ENCODE measurements around the gene LRRC23.
A peak's percentile ranks its signal among the peaks of the same experiment; 100 is the strongest.
"Not testable (repeated sequence)": the region's sequence is repeated elsewhere in the genome, so short reads cannot be mapped to it uniquely, and the experiment has no call there.

Gene LRRC23

DNA sequence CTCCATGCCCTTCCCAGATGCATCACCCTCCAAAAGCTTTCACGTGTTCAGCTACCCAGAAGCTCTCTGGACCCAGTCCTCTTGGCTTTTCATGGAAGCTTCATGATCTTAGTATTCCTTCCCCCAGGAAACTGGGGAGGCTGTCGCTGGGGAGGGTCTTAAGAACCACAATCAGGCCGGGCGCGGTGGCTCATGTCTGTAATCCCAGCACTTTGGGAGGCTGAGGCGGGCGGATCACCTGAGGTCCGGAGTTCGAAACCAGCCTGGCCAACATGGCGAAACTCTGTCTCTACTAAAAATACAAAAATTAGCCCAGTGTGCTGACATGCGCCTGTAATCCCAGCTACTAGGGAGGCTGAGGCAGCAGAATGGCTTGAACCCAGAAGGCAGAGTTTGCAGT lies 3.5 kb downstream of the LRRC23 start:
- not testable (repeated sequence) for H3K9me3 Mint-ChIP-seq; H3K4me3 Mint-ChIP-seq; H3K4me1 Mint-ChIP-seq (ENCODE audit: low read depth); H3K36me3 Mint-ChIP-seq (ENCODE audit: low read depth); H3K27me3 Mint-ChIP-seq; H3K27ac Mint-ChIP-seq

DNA sequence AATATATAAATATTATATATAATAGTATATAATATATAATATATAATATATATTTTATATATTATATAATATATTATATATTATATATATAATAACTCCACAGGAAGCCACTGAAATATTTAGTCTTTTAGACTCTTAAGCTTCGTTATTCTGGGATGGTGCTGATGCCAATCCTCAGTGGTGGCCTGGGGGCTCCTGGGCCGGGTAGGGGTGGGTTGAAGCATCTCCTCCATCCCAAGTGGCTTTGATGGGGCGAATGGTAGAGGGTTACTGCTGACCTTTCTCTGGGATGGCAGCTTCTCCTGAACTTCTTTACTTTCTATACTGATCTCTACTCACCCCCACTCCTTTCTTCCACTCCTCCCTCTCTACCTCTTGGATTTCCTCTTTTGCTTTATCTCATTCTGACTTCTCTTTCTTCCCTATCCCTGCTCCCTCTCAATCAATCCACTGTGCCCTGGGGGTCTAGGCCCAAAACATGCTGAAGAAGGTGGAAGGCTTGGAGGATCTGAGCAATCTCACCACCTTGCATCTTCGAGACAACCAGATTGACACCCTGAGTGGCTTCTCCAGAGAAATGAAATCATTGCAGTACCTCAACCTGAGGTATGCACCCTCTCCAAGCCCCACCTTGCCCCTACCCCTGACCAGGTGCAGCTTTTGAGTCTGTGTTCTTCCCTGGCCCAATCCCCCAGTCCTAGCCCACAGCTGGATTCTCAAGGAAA lies 5.0 kb downstream of the LRRC23 start:
- H3K36me3 Mint-ChIP-seq (ENCODE audit: low read depth): no peaks in the 10 kb centered on the region
- H3K27me3 Mint-ChIP-seq: peaks cover 3% of the 10 kb centered on the region
- H3K4me3 Mint-ChIP-seq: no peak overlapping the region

DNA sequence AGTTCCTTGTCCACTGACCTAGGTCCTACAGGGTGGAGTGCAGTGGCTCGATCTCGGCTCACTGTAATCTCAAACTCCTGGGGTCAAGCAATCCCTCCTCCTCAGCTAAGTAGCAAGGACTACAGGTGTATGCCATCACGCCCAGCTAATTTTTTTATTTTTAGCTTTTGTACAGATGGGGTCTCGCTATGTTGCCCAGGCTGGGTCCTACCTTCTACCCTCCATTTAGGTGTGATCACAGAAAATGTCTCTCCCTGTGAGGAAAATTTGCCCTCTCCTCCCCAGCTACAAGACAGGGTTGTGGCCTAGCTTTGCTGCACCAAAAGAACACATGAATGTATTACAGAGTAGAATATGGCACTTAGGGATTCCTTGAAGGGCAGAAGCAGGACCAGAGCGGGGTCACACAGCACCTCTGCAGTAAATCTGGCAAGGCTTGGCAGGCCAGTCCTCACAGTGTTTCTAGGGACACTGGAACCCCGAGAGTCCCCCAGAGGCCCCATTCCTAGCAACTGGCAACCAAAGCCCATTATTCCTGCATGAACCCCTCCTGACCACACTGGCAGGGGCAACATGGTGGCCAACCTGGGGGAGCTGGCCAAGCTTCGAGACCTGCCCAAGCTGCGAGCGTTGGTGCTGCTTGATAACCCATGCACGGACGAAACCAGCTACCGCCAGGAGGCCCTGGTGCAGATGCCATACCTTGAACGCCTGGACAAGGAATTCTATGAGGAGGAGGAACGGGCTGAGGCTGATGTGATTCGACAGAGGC lies 7.7 kb downstream of the LRRC23 start:
- H3K36me3 Mint-ChIP-seq (ENCODE audit: low read depth): peaks cover 9% of the 10 kb centered on the region
- peak overlapping the region; percentile 89 for H3K27ac Mint-ChIP-seq
- H3K4me1 Mint-ChIP-seq (ENCODE audit: low read depth): peaks cover 35% of the 10 kb centered on the region
- peaks cover 3% of the 10 kb centered on the region for H3K27me3 Mint-ChIP-seq
- no peaks in the 10 kb centered on the region for H3K9me3 Mint-ChIP-seq
- no peak overlapping the region for H3K4me3 Mint-ChIP-seq

More for the DNA sequence above, 5.0 kb downstream of the LRRC23 start:
- H3K9me3 Mint-ChIP-seq: no peaks in the 10 kb centered on the region
- H3K4me1 Mint-ChIP-seq (ENCODE audit: low read depth): peaks cover 15% of the 10 kb centered on the region
- no peak overlapping the region for H3K27ac Mint-ChIP-seq

- peak within 1 kb of the TSS; percentile 93 for H3K4me3 Mint-ChIP-seq
- peaks cover 3% of the 10 kb centered on the region for H3K27me3 Mint-ChIP-seq
- peaks cover 19% of the 10 kb centered on the region for H3K36me3 Mint-ChIP-seq (ENCODE audit: low read depth)
- H3K4me1 Mint-ChIP-seq (ENCODE audit: low read depth): peaks cover 39% of the 10 kb centered on the region
- H3K9me3 Mint-ChIP-seq: no peaks in the 10 kb centered on the region
- peak within 1 kb of the TSS; percentile 91 for H3K27ac Mint-ChIP-seq
Observed at GRCh38 chr12:6914246-6914946, 9.8 kb downstream of the LRRC23 start, which contains the start of gene ENO2. Gene ENO2, plus strand, starts transcription at chr12:6914580. Its CDS starts 1,253 bp downstream, at chr12:6915833.

- Mint-ChIP-seq H3K27ac (peak overlapping the region; percentile 89), H3K4me1 (ENCODE audit: low read depth) (peaks cover 45% of the 10 kb centered on the region), H3K4me3 (peak overlapping the region; percentile 93), H3K9me3 (no peaks in the 10 kb centered on the region), H3K27me3 (peaks cover 3% of the 10 kb centered on the region), H3K36me3 (ENCODE audit: low read depth) (peaks cover 27% of the 10 kb centered on the region)
Observed at GRCh38 chr12:6914947-6915788, 10.5 kb downstream of the LRRC23 start.

DNA sequence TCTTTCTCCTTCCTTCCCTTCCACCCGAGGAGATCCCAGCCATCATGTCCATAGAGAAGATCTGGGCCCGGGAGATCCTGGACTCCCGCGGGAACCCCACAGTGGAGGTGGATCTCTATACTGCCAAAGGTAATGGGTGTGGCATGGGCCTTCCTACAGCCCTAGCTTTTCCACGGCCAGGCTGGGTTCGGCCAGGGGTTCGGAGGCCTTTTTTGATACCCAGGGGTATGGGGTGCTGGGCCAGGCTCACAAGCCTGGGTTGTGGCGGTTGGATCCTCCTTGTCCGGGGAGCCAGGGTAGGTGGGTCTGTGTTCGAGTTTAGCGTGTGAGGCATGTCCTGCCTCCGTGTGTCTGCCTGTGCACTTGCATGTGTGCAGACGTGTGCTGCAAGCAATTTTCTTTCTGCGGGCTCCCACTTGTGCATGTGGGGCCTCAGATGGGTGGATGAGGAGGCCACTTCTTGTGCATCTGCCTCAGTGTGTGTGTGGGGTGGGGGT lies 11.2 kb downstream of the LRRC23 start:
- H3K27me3 Mint-ChIP-seq: peaks cover 3% of the 10 kb centered on the region
- H3K27ac Mint-ChIP-seq: no peak overlapping the region
- peaks cover 27% of the 10 kb centered on the region for H3K36me3 Mint-ChIP-seq (ENCODE audit: low read depth)
- peaks cover 45% of the 10 kb centered on the region for H3K4me1 Mint-ChIP-seq (ENCODE audit: low read depth)
- peak overlapping the region; percentile 93 for H3K4me3 Mint-ChIP-seq
- no peaks in the 10 kb centered on the region for H3K9me3 Mint-ChIP-seq

- peaks cover 3% of the 10 kb centered on the region for H3K27me3 Mint-ChIP-seq
- H3K4me3 Mint-ChIP-seq: no peak overlapping the region
- peaks cover 45% of the 10 kb centered on the region for H3K4me1 Mint-ChIP-seq (ENCODE audit: low read depth)
- H3K36me3 Mint-ChIP-seq (ENCODE audit: low read depth): peaks cover 32% of the 10 kb centered on the region
- H3K9me3 Mint-ChIP-seq: no peaks in the 10 kb centered on the region
- H3K27ac Mint-ChIP-seq: peak overlapping the region; percentile 29
Observed at GRCh38 chr12:6916426-6917200, 12.0 kb downstream of the LRRC23 start.

GRCh38 chr12:6917491-6918231 lies 13.0 kb downstream of the LRRC23 start:
- Mint-ChIP-seq H3K36me3 (ENCODE audit: low read depth) (peaks cover 33% of the 10 kb centered on the region), H3K27ac (no peak overlapping the region), H3K27me3 (peaks cover 3% of the 10 kb centered on the region), H3K4me1 (ENCODE audit: low read depth) (peaks cover 54% of the 10 kb centered on the region), H3K9me3 (no peaks in the 10 kb centered on the region), H3K4me3 (no peak overlapping the region)

DNA sequence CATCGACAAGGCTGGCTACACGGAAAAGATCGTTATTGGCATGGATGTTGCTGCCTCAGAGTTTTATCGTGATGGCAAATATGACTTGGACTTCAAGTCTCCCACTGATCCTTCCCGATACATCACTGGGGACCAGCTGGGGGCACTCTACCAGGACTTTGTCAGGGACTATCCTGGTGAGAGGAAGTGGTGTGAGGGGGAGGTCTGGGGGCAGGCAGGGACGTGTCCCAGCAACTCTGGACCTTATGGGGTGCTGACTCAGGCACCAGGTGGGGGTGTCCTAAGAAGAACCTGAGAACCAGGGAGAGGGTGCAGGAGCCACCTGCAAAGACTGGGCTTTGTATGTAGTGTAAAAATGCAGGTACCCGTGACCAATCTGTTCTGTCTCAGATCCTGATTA lies 15.0 kb downstream of the LRRC23 start:
- no peaks in the 10 kb centered on the region for H3K9me3 Mint-ChIP-seq
- peak overlapping the region; percentile 43 for H3K27ac Mint-ChIP-seq
- H3K4me1 Mint-ChIP-seq (ENCODE audit: low read depth): peaks cover 52% of the 10 kb centered on the region
- H3K36me3 Mint-ChIP-seq (ENCODE audit: low read depth): peaks cover 37% of the 10 kb centered on the region
- H3K27me3 Mint-ChIP-seq: no peaks in the 10 kb centered on the region
- H3K4me3 Mint-ChIP-seq: no peak overlapping the region

GRCh38 chr12:6921539-6921938 lies 16.9 kb downstream of the LRRC23 start:
- no peak overlapping the region for H3K4me3 Mint-ChIP-seq
- H3K4me1 Mint-ChIP-seq (ENCODE audit: low read depth): peaks cover 52% of the 10 kb centered on the region
- H3K36me3 Mint-ChIP-seq (ENCODE audit: low read depth): peaks cover 36% of the 10 kb centered on the region
- H3K9me3 Mint-ChIP-seq: no peaks in the 10 kb centered on the region
- peak overlapping the region; percentile 28 for H3K27ac Mint-ChIP-seq
- no peaks in the 10 kb centered on the region for H3K27me3 Mint-ChIP-seq

DNA sequence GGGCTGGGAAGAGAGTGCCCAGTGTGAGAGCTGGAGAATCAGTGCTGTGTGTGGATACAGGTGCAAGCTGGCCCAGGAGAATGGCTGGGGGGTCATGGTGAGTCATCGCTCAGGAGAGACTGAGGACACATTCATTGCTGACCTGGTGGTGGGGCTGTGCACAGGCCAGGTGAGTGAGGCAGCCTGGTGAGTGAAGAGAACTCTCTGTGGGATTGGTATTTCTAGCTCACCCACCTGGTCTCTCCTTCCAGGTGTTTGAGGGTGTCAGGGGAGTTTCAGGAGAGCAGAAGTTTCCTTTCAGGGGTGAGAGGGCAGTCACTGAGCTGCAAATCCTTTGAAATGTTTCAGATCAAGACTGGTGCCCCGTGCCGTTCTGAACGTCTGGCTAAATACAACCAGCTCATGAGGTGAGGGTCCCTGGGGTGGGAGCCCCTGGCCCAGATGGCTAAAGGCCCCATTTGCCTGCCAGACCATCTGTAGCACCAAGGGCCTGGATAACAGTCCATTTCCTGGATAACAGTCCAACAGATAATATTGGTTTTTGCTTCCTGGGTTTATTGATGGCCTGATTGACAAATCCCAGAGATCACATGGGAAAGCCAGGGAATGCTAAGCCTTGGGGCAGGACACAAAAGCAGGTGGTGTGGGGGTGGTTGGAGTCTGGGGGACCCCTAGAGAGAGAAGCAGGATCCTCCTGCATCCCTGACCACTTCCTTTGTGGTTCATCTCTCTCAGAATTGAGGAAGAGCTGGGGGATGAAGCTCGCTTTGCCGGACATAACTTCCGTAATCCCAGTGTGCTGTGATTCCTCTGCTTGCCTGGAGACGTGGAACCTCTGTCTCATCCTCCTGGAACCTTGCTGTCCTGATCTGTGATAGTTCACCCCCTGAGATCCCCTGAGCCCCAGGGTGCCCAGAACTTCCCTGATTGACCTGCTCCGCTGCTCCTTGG lies 17.6 kb downstream of the LRRC23 start:
- no peaks in the 10 kb centered on the region for H3K27me3 Mint-ChIP-seq
- H3K9me3 Mint-ChIP-seq: no peaks in the 10 kb centered on the region
- no peak overlapping the region for H3K4me3 Mint-ChIP-seq
- H3K36me3 Mint-ChIP-seq (ENCODE audit: low read depth): peaks cover 29% of the 10 kb centered on the region
- peaks cover 56% of the 10 kb centered on the region for H3K4me1 Mint-ChIP-seq (ENCODE audit: low read depth)
- peak overlapping the region; percentile 28 for H3K27ac Mint-ChIP-seq

GRCh38 chr12:6923003-6923732 lies 18.5 kb downstream of the LRRC23 start:
- H3K36me3 Mint-ChIP-seq (ENCODE audit: low read depth): peaks cover 24% of the 10 kb centered on the region
- H3K9me3 Mint-ChIP-seq: no peaks in the 10 kb centered on the region
- no peaks in the 10 kb centered on the region for H3K27me3 Mint-ChIP-seq
- peaks cover 56% of the 10 kb centered on the region for H3K4me1 Mint-ChIP-seq (ENCODE audit: low read depth)
- H3K4me3 Mint-ChIP-seq: no peak overlapping the region
- H3K27ac Mint-ChIP-seq: no peak overlapping the region
